Measurements from ENCODE around the gene SLC12A7. TPM values are rescaled to one million over a fixed set of nuclear protein-coding genes. Genes with fewer than 3 reads are reported as not detected.

The SLC12A7 gene
- total and polyA plus RNA-seq, 7 donors = 2.3 to 22.0 (median 4.5) TPM

GRCh38 chr5:1151316-1151715, 39.5 kb upstream of the SLC12A7 start:
- DNase-seq (no peak), ATAC-seq (no peak)
- Histone ChIP-seq H3K4me1 (no peaks in the 10 kb centered on the region), H3K27me3 (ENCODE audit: insufficient read depth in 3 of 3, low read length in 2 of 3) (peaks cover 0 to 41% (median 25%) of the 10 kb centered on the region in 3 donors), H3K36me3 (ENCODE audit: insufficient read depth in 1 of 2, low read depth in 1 of 2) (no peaks in the 10 kb centered on the region), H3K9me3 (no peaks in the 10 kb centered on the region), H3K27ac (no peak overlapping the region), H3K4me3 (no peak overlapping the region)
- 55 to 71% (median 63%) methylated on average over 9 to 10 of the region's 10 CpGs for WGBS, 3 donors
- intact Hi-C loops (cut with DNase I) = no loop called here
- TF ChIP-seq, protein P1, sequence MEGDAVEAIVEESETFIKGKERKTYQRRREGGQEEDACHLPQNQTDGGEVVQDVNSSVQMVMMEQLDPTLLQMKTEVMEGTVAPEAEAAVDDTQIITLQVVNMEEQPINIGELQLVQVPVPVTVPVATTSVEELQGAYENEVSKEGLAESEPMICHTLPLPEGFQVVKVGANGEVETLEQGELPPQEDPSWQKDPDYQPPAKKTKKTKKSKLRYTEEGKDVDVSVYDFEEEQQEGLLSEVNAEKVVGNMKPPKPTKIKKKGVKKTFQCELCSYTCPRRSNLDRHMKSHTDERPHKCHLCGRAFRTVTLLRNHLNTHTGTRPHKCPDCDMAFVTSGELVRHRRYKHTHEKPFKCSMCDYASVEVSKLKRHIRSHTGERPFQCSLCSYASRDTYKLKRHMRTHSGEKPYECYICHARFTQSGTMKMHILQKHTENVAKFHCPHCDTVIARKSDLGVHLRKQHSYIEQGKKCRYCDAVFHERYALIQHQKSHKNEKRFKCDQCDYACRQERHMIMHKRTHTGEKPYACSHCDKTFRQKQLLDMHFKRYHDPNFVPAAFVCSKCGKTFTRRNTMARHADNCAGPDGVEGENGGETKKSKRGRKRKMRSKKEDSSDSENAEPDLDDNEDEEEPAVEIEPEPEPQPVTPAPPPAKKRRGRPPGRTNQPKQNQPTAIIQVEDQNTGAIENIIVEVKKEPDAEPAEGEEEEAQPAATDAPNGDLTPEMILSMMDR (IDR thresholded peaks at IDR 0.05) = no peak

- intact Hi-C loops (cut with DNase I) = no loop called here
- ATAC-seq (no peak), DNase-seq (no peak)
- TF ChIP-seq, protein P1 (IDR thresholded peaks at IDR 0.05) = no peak
- H3K27ac ChIP-seq = no peak overlapping the region
- 86 to 91% (median 86%) methylated on average over 10 of the region's 10 CpGs for WGBS, 3 donors
- H3K4me3 ChIP-seq = no peak overlapping the region
- H3K36me3 ChIP-seq (ENCODE audit: insufficient read depth in 1 of 2, low read depth in 1 of 2) = no peaks in the 10 kb centered on the region
- H3K9me3 ChIP-seq = no peaks in the 10 kb centered on the region
- H3K4me1 ChIP-seq = no peaks in the 10 kb centered on the region
- H3K27me3 ChIP-seq (ENCODE audit: insufficient read depth in 3 of 3, low read length in 2 of 3) = peaks cover 0 to 37% (median 21%) of the 10 kb centered on the region in 3 donors
These were observed 39.0 kb upstream of the SLC12A7 start for GRCh38 chr5:1150866-1151265.

DNA sequence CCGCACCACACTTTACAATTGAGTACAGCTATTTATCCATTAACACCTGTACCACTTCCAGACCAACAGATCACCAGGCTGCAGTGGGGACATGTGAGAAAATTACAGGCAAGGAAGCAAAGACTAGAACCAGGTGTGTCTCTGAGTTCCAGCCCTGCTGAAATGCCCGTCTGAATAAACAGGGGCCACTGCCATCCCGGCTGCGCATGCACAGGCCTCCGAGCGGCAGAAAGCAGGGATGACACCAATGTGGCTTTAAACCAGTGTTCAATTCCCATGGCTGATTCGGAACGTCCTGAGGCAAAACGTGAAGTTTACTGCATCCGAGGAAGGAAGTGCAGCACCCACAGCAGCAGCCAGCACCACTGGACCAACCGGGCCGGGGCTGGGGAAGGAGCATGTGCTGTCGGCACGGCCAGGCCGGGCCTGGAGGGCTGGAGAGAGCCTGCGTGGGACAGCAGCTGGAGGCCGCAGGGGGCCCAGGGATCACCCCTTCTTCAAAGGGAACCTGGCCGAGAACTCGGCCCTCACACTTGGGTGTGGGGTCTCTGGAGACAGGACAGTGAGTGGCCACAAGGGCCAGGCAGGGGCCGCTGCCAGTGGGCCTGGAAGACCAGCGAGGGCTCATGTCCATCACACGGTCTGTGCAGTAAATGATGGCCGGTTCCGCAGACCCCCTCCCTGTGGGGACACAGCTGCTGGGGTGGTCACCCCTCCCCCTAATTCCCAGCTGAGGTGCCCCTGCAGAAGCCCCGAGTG, 33.0 kb upstream of the SLC12A7 start:
- TF ChIP-seq, protein P1 (IDR thresholded peaks at IDR 0.05) = no peak
- H3K27ac ChIP-seq = no peak overlapping the region
- WGBS, 3 donors = 73 to 80% (median 78%) methylated on average over 25 of the region's 25 CpGs
- no peaks in the 10 kb centered on the region for H3K9me3 ChIP-seq
- intact Hi-C loops (cut with DNase I) = no loop called here
- peaks cover 0 to 16% (median 2%) of the 10 kb centered on the region in 3 donors for H3K27me3 ChIP-seq (ENCODE audit: insufficient read depth in 3 of 3, low read length in 2 of 3)
- H3K4me3 ChIP-seq = no peak overlapping the region
- DNase-seq = no peak
- no peaks in the 10 kb centered on the region for H3K36me3 ChIP-seq (ENCODE audit: insufficient read depth in 1 of 2, low read depth in 1 of 2)
- H3K4me1 ChIP-seq = no peaks in the 10 kb centered on the region
- no peak for ATAC-seq

DNA sequence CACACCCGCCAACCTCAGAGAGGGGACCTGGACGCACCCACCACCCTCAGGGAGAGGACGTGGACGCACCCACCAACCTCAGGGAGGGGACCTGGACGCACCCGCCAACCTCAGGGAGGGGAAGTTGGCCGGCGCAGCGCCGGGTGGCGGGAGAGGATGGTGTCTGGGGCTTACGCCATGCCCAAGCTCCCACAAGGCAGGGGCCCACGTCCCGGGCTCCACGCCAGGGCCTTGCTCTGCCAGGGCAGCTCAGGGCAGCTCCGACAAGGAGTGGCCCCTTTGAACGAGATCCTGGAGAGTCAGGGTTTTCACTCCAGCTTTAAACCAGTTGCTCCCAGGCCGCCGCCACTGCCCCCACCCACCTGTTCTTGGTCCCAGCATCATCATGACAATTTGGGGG, 32.2 kb upstream of the SLC12A7 start:
- Histone ChIP-seq H3K4me1 (no peaks in the 10 kb centered on the region), H3K36me3 (ENCODE audit: insufficient read depth in 1 of 2, low read depth in 1 of 2) (no peaks in the 10 kb centered on the region), H3K27me3 (ENCODE audit: insufficient read depth in 3 of 3, low read length in 2 of 3) (peaks cover 0 to 20% (median 2%) of the 10 kb centered on the region in 3 donors), H3K27ac (no peak overlapping the region), H3K9me3 (no peaks in the 10 kb centered on the region), H3K4me3 (no peak overlapping the region)
- DNase-seq (no peak), ATAC-seq (no peak)
- TF ChIP-seq, protein P1 (IDR thresholded peaks at IDR 0.05) = no peak
- intact Hi-C loops (cut with DNase I) = no loop called here
- 63 to 79% (median 77%) methylated on average over 15 to 19 of the region's 19 CpGs for WGBS, 3 donors

DNA sequence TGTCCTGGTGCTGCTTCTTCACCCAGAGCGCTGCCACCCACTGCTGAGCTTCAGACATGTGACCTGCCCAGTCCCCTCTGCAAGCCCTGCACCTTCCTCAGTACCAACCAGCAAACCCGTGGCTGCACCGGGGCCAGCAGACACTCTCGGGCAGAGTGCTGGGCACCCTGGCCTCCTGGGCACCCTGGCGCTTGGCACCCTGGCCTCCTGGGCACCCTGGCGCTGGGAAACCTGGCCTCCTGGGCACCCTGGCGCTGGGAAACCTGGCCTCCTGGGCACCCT, 31.7 kb upstream of the SLC12A7 start:
- ATAC-seq (no peak), DNase-seq (no peak)
- WGBS, 3 donors = 83 to 98% (median 89%) methylated on average over 7 of the region's 7 CpGs
- Histone ChIP-seq H3K36me3 (ENCODE audit: insufficient read depth in 1 of 2, low read depth in 1 of 2) (no peaks in the 10 kb centered on the region), H3K9me3 (no peaks in the 10 kb centered on the region), H3K4me1 (no peaks in the 10 kb centered on the region), H3K27ac (no peak overlapping the region), H3K4me3 (no peak overlapping the region), H3K27me3 (ENCODE audit: insufficient read depth in 3 of 3, low read length in 2 of 3) (peaks cover 0 to 24% (median 2%) of the 10 kb centered on the region in 3 donors)
- TF ChIP-seq, protein P1 (IDR thresholded peaks at IDR 0.05) = no peak
- intact Hi-C loops (cut with DNase I) = no loop called here
